SJSA1 (cell line): ENCODE data around the gene BPIFA3. TPM values are rescaled to one million over a fixed set of nuclear protein-coding genes. Genes with fewer than 3 reads are reported as not detected.

Experiments used
- DNase-seq, 2 experiments: peaks; one replicate each; pipeline ENCODE4 v3.0.0-alpha.2; 2015 to 2020; ENCODE audit warnings: low spot score in 2 of 2, low read depth in 1 of 2
- H3K27ac ChIP-seq: fragments of 250-450 bp; sonication (Bioruptor Pico); 2 replicates; pipeline ENCODE4 v1.5.1; 2020; ENCODE audit warnings: mild to moderate bottlenecking, moderate library complexity
- H3K27me3 ChIP-seq: fragments of 250-450 bp; sonication (Bioruptor Pico); replicated peaks from 2 replicates; pipeline ENCODE4 v1.5.1; 2020; ENCODE audit warnings: mild to moderate bottlenecking, moderate library complexity
- H3K36me3 ChIP-seq: fragments of 250-450 bp; sonication (Bioruptor Pico); 2 replicates; pipeline ENCODE4 v1.5.1; 2020; ENCODE audit warnings: mild to moderate bottlenecking
- H3K4me1 ChIP-seq: fragments of 250-450 bp; sonication (Bioruptor Pico); replicated peaks from 2 replicates; pipeline ENCODE4 v1.6.1; 2021; ENCODE audit warnings: mild to moderate bottlenecking
- H3K4me3 ChIP-seq: fragments of 250-450 bp; sonication (Bioruptor Pico); 2 replicates; pipeline ENCODE4 v1.5.1; 2020; ENCODE audit warnings: mild to moderate bottlenecking
- H3K9me3 ChIP-seq: fragments of 250-450 bp; sonication (Bioruptor Pico); replicated peaks from 2 replicates; pipeline ENCODE4 v1.5.1; 2020; ENCODE audit warnings: mild to moderate bottlenecking
- total RNA-seq: library from RNA; depleted of rRNA; stranded (reverse); fragments of >200 nt; shearing (Covaris generic); gene quantifications from 2 replicates; pipeline ENCODE4 v1.2.3, GENCODE V29; 2014

The BPIFA3 gene
- total RNA-seq, 1 experiment from 2014 or later, result not detected

DNA sequence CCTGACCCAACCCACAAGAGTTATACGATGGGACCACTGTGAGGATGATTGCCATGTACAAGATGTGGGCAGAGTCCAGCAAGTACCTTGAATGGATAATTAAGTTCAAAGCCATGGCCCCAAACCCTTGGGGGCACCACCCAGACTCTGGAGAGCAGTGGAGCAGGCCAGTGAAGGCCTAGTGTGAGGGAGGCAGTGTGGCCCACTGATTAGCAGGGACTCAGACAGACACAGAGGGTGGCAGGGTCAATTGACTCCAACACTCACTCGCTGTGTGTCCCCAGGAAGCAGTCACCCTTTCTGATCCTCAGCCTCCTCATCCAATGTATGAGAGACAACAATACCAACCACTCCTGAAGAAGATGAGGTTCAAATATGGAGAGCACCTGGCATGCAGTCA, 16.9 kb downstream of the BPIFA3 start:
- no peaks in the 10 kb centered on the region for H3K4me1 ChIP-seq
- no peaks in the 10 kb centered on the region for H3K36me3 ChIP-seq
- H3K27ac ChIP-seq, result no peak overlapping the region
- DNase-seq, result no peak
- no peak overlapping the region for H3K4me3 ChIP-seq
- no peaks in the 10 kb centered on the region for H3K9me3 ChIP-seq
- peaks cover 8% of the 10 kb centered on the region for H3K27me3 ChIP-seq

DNA sequence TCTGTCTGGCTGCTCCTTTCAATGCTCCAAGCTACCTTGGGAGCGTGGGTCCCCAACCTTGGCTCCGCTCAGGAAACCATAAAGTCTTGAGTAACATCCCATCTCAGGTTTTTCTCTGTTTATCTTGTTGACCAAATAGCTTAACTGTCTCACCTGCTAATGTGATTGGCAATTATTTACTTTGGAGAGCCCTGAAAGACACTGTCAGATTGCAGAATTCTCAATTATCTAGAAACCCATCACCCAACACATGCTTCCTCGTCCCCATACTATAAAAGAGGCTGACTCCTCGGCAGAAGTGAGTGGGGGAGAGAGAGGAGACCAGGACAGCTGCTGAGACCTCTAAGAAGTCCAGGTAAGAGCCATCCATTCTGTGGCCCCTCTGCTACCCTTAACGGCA, 18.5 kb downstream of the BPIFA3 start, which contains the start of gene BPIFA1:
Gene BPIFA1 (plus strand): TSS at position 301 of the 400 bp plus-strand sequence. CDS start 1,716 bp downstream, outside the sequence.
- H3K4me1 ChIP-seq, result no peaks in the 10 kb centered on the region
- no peaks in the 10 kb centered on the region for H3K9me3 ChIP-seq
- H3K36me3 ChIP-seq, result no peaks in the 10 kb centered on the region
- DNase-seq, result no peak
- no peak within 1 kb of the TSS for H3K27ac ChIP-seq
- H3K27me3 ChIP-seq, result peaks cover 5% of the 10 kb centered on the region
- no peak within 1 kb of the TSS for H3K4me3 ChIP-seq

DNA sequence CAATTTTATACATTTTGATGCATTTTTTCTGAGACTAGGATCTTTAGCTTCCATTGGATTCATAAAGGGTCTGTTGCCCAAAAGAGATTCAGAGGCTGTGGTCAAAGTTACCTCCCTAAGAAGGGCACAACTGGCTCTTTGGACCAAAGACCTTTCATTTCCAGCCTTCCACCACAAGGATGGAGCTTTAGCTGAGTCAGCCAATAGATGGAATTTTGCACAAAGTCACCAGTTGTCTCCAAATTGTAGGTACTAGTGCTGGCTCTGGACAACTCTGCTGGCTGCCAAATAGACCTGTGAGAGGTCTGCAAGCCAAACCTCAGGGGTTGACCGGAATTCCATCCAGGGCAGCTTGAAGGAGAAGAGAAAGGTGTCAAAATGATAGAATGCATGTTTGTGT, 19.2 kb downstream of the BPIFA3 start:
- Histone ChIP-seq H3K27ac (no peak overlapping the region), H3K36me3 (no peaks in the 10 kb centered on the region), H3K4me1 (no peaks in the 10 kb centered on the region), H3K27me3 (peaks cover 4% of the 10 kb centered on the region), H3K4me3 (no peak overlapping the region), H3K9me3 (no peaks in the 10 kb centered on the region)
- no peak for DNase-seq

DNA sequence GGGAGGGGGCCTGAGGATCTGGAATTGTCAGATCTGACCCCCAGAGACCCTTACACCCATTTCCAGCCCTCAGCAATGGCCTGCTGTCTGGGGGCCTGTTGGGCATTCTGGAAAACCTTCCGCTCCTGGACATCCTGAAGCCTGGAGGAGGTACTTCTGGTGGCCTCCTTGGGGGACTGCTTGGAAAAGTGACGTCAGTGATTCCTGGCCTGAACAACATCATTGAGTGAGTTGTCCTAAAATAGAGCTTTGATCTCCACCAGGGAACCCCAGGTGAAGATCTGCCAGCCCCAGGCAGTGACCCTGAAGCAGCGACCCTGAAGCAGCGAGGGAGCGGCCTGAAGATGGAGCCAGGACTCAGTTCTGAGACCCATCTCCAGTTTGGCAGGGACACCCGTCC, 20.8 kb downstream of the BPIFA3 start:
- Histone ChIP-seq H3K4me3 (no peak overlapping the region), H3K9me3 (no peaks in the 10 kb centered on the region; the same call in 1 of the 2 replicates), H3K27ac (no peak overlapping the region), H3K4me1 (no peaks in the 10 kb centered on the region), H3K27me3 (no peaks in the 10 kb centered on the region; the same call in 1 of the 2 replicates), H3K36me3 (no peaks in the 10 kb centered on the region)
- DNase-seq, result no peak

DNA sequence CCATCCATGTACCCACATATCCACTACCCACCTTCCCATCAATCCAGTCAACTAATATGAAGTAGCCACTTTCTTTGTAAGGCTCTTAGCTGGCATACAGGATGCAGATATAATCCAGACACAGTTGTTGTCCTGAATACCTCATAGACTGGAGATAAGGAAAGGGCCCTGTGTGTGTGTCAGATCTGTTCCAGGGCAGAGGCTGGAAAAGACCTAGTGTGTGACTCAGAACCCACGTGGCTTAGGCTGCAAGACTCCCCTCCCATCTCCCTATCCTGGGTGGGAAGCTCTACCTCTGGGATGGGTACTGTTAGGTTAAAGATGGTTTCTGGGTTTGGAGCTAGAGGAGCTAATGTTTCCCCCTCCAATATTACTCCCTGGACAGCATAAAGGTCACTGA, 22.3 kb downstream of the BPIFA3 start:
- Histone ChIP-seq H3K9me3 (no peaks in the 10 kb centered on the region; the same call in 1 of the 2 replicates), H3K36me3 (no peaks in the 10 kb centered on the region), H3K4me3 (no peak overlapping the region), H3K4me1 (no peaks in the 10 kb centered on the region), H3K27ac (no peak overlapping the region), H3K27me3 (no peaks in the 10 kb centered on the region; the same call in 1 of the 2 replicates)
- no peak for DNase-seq

DNA sequence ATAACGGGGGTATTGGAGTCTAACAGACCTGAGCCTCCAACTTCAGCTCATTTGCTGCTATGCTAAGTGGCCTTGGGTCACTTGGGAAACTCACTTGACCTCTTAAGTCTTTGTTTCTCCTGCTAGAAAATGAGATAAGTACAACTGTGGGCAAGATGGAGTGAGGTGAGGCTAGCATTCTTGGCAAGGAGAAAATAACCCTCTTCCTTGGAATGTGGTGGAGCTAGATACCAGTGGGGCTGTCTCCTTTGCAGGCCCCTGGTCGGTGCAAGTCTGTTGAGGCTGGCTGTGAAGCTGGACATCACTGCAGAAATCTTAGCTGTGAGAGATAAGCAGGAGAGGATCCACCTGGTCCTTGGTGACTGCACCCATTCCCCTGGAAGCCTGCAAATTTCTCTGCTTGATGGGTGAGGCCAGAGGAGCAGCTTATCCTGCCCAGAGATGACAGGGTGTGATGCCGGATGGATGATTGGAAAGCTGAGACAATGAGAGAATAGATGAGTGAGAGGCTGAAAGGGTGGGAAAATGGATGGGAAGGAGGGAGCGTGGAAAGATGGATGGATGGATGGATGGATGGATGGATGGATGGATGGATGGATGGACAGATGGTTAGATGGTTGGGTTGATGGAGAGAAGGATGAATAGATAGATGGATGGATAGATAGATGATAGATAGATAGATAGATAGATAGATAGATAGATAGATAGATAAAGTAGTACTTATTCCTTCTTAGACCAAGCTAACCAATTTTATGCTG, 23.0 kb downstream of the BPIFA3 start:
- Histone ChIP-seq H3K9me3 (no peaks in the 10 kb centered on the region; the same call in 1 of the 2 replicates), H3K4me3 (no peak overlapping the region), H3K36me3 (no peaks in the 10 kb centered on the region), H3K27ac (no peak overlapping the region), H3K27me3 (no peaks in the 10 kb centered on the region; the same call in 1 of the 2 replicates), H3K4me1 (no peaks in the 10 kb centered on the region)
- no peak for DNase-seq

DNA sequence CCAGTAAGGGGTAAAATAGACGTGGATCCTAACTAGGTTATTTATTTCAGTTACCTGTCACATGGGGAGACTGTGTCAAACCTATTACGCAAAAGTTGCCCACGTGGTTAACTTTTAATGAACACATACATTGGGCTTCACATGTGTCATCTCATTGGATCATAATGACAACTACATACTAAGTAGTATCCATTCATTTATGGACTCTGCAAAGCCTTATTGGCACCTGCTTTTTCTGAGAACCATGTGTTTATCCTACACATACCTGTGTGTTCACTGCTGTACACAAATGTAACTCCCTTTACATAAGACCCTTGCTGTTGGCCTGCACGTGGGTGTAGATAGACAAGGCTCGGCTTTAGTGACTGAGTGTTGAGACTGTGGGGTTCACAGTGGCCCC, 23.8 kb downstream of the BPIFA3 start:
- Histone ChIP-seq H3K27ac (no peak overlapping the region), H3K4me3 (no peak overlapping the region), H3K36me3 (no peaks in the 10 kb centered on the region), H3K9me3 (no peaks in the 10 kb centered on the region; the same call in 1 of the 2 replicates), H3K4me1 (no peaks in the 10 kb centered on the region), H3K27me3 (no peaks in the 10 kb centered on the region; the same call in 1 of the 2 replicates)
- no peak for DNase-seq

DNA sequence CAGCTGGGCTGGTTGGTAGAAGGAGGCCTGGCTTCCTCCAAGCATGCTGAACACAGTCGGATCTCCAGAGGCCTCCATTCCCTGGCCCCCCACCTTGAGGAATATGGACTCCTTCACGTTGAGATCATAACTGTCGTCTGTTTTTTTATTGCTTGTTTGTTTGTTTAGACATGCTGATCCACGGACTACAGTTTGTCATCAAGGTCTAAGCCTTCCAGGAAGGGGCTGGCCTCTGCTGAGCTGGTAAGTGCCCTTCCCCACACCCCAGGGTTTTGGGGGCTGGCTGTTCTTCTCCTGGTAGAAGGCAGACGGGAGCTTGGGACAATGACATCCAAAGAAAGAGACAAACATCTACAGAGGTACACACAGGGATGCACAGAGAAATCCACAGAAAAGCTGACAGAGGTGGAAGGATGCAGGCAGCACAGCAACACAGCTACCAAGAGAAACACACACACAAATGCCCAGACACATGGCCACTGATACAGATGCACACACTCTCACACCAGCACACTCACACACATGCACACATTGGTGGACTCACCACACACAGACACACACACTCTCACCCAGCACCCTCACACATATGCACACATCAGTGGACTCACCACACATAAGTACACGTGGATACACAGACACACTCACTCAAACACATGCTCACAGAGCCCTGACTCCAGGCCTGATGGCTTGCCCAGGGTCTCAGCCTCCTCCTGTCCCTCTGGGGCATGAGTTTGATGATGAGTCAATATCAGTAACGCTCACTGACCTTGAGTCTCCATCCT, 25.4 kb downstream of the BPIFA3 start:
- Histone ChIP-seq H3K4me1 (no peaks in the 10 kb centered on the region), H3K36me3 (no peaks in the 10 kb centered on the region), H3K27ac (no peak overlapping the region), H3K27me3 (no peaks in the 10 kb centered on the region; the same call in none of the 2 replicates), H3K4me3 (no peak overlapping the region), H3K9me3 (no peaks in the 10 kb centered on the region; the same call in 1 of the 2 replicates)
- DNase-seq, result no peak

DNA sequence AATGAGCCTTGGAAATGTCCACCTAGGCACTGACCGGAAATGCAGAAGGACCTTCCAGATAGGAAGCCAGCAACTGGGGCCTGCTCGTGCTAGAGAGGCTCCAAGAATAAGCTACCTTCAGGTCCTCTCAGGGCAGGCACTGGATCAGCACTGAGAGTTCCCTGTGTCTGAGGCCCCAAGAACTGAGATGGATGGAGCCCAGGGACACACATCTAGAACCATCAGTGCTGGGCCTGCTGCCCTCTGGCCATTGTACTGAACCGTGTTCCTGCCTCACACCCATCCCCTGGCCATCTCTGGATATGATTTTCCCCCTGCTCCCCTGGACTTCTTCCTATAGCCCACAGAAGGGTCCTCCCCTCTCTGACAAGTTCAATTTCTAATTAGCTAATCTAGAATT, 28.9 kb downstream of the BPIFA3 start:
- Histone ChIP-seq H3K9me3 (no peaks in the 10 kb centered on the region; the same call in 1 of the 2 replicates), H3K36me3 (no peaks in the 10 kb centered on the region), H3K27me3 (no peaks in the 10 kb centered on the region; the same call in none of the 2 replicates), H3K4me1 (no peaks in the 10 kb centered on the region), H3K27ac (no peak overlapping the region), H3K4me3 (no peak overlapping the region)
- DNase-seq, result no peak

GRCh38 chr20:33249456-33249855, 32.3 kb downstream of the BPIFA3 start:
- no peaks in the 10 kb centered on the region for H3K4me1 ChIP-seq
- H3K36me3 ChIP-seq, result no peaks in the 10 kb centered on the region
- H3K9me3 ChIP-seq, result no peaks in the 10 kb centered on the region
- no peaks in the 10 kb centered on the region; the same call in none of the 2 replicates for H3K27me3 ChIP-seq
- H3K4me3 ChIP-seq, result no peak overlapping the region
- H3K27ac ChIP-seq, result no peak overlapping the region
- DNase-seq, result no peak

- Histone ChIP-seq H3K36me3 (no peaks in the 10 kb centered on the region), H3K27me3 (no peaks in the 10 kb centered on the region; the same call in 1 of the 2 replicates), H3K27ac (no peak overlapping the region), H3K4me3 (no peak overlapping the region), H3K9me3 (no peaks in the 10 kb centered on the region), H3K4me1 (no peaks in the 10 kb centered on the region)
- no peak for DNase-seq
Measured at GRCh38 chr20:33250666-33251065, 33.5 kb downstream of the BPIFA3 start.

- Histone ChIP-seq H3K4me1 (no peaks in the 10 kb centered on the region), H3K27me3 (no peaks in the 10 kb centered on the region; the same call in 1 of the 2 replicates), H3K9me3 (no peaks in the 10 kb centered on the region), H3K36me3 (no peaks in the 10 kb centered on the region), H3K4me3 (no peak overlapping the region), H3K27ac (no peak overlapping the region)
- DNase-seq, result no peak
Measured at GRCh38 chr20:33251496-33251895, 34.3 kb downstream of the BPIFA3 start.

GRCh38 chr20:33252460-33252859, 35.3 kb downstream of the BPIFA3 start:
- H3K4me1 ChIP-seq, result no peaks in the 10 kb centered on the region
- no peaks in the 10 kb centered on the region for H3K27me3 ChIP-seq
- DNase-seq, result no peak
- no peaks in the 10 kb centered on the region for H3K36me3 ChIP-seq
- no peak overlapping the region for H3K4me3 ChIP-seq
- no peak overlapping the region for H3K27ac ChIP-seq
- no peaks in the 10 kb centered on the region for H3K9me3 ChIP-seq

- Histone ChIP-seq H3K4me1 (no peaks in the 10 kb centered on the region), H3K27ac (no peak overlapping the region), H3K9me3 (no peaks in the 10 kb centered on the region), H3K36me3 (no peaks in the 10 kb centered on the region), H3K4me3 (no peak overlapping the region), H3K27me3 (peaks cover 10% of the 10 kb centered on the region)
- no peak for DNase-seq
Measured at GRCh38 chr20:33255005-33255404, 37.9 kb downstream of the BPIFA3 start.
